LNCAP (cell line): Measurements from ENCODE around the gene OR11H7.

ENCODE experiments used
- CTCF ChIP-seq: fragments of 450-650 bp; IDR thresholded peaks from 2 replicates; pipeline ENCODE4 v1.5.1; 2017; ENCODE audit warnings: mild to moderate bottlenecking

Gene OR11H7

GRCh38 chr14:20228681-20229080 lies at the start of gene OR11H7:
Gene OR11H7 (plus strand): TSS chr14:20228981.
- no peak for TF ChIP-seq CTCF

GRCh38 chr14:20179218-20179617 lies 49.6 kb upstream of the OR11H7 start:
- TF ChIP-seq CTCF, result no peak

GRCh38 chr14:20179880-20180279 lies 48.9 kb upstream of the OR11H7 start:
- no peak for TF ChIP-seq CTCF

GRCh38 chr14:20180486-20180885 lies 48.3 kb upstream of the OR11H7 start:
- TF ChIP-seq CTCF, result no peak

GRCh38 chr14:20184181-20184580 lies 44.6 kb upstream of the OR11H7 start:
- no peak for TF ChIP-seq CTCF

- no peak for TF ChIP-seq CTCF
These were observed 38.2 kb upstream of the OR11H7 start, which contains the start of gene OR11G2 for GRCh38 chr14:20190596-20190995. Gene OR11G2 (plus strand): TSS chr14:20190896. CDS start chr14:20197438, 6,542 bp downstream.

- no peak for TF ChIP-seq CTCF
These were observed 37.4 kb upstream of the OR11H7 start for GRCh38 chr14:20191396-20191795.

- TF ChIP-seq CTCF, result no peak
These were observed 34.7 kb upstream of the OR11H7 start for GRCh38 chr14:20194101-20194500.
